Globus pallidus (tissue), 1 donor: ENCODE results near the gene SOD1.
"Not testable (repeated sequence)": the region's sequence is repeated elsewhere in the genome, so short reads cannot be mapped to it uniquely, and the experiment has no call there.

Experiments used
- DNase-seq: peaks from one replicate; pipeline ENCODE4 v3.0.0-alpha.2; 2015; ENCODE audit warnings: low spot score

The SOD1 gene

DNA sequence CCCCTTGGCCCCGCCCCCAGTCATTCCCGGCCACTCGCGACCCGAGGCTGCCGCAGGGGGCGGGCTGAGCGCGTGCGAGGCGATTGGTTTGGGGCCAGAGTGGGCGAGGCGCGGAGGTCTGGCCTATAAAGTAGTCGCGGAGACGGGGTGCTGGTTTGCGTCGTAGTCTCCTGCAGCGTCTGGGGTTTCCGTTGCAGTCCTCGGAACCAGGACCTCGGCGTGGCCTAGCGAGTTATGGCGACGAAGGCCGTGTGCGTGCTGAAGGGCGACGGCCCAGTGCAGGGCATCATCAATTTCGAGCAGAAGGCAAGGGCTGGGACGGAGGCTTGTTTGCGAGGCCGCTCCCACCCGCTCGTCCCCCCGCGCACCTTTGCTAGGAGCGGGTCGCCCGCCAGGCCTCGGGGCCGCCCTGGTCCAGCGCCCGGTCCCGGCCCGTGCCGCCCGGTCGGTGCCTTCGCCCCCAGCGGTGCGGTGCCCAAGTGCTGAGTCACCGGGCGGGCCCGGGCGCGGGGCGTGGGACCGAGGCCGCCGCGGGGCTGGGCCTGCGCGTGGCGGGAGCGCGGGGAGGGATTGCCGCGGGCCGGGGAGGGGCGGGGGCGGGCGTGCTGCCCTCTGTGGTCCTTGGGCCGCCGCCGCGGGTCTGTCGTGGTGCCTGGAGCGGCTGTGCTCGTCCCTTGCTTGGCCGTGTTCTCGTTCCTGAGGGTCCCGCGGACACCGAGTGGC is at the start of gene SOD1:
TSS of gene SOD1 (plus strand) at position 158 of the 723 bp plus-strand sequence. CDS start at position 235, 77 bp downstream.
- peak; percentile 96 for DNase-seq

DNA sequence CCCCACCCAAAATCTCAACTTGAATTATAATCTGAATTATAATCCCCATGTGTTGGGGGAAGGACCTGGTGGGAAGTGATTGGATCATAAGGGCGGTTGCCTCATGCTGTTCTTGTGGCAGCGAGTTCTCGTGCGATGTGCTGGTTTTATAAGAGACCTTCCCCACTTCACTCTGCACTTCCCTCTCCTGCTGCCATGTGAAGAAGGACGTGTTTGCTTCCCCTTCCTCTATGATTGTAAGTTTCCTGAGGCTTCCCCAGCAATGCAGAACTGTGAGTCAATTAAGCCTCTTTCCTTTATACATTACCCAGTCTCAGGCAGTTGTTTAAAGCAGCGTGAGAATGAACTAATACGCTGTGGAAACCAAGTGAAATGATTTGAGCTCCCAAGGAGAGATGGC is 48.0 kb upstream of the SOD1 start:
- no peak for DNase-seq

DNA sequence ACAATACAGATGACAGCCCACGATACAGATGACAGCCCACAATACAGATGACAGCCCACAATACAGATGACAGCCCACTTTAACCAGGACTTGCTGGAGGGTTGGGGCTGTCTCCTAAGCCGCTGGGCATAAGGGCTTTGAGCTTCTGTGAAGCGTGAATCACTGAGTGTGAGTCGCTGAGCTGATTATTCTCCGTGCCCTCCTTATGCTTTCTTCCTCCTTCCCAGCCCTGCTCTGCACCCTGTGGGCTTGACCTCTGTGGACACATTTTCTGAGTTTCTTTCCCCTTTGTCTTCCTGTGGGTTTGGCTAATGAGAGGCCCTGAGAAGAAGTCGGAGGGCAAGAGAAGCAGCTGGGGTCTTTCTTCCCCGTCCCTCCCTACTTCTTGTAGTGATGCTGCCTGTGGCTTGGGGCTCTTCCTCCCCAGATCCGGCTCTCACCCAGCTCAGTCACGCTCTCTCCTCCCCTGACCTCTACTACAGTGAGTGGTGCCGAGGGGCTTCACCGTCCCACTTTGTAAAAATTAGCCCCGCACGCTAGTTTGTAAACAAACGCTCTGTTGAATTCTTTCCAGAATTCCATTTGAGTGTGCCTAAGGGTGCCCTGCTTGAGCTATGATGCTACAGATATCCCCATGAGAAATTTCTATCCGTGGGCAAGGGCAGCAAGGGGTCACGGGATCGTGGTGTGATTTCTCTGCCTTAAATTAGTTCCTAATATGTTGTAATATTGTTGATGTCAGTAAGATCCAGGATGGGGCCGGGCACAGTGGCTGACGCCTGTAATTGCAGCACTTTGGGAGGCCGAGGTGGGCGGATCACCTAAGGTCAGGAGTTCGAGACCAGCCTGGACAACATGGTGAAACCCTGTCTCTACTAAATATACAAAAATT is 46.4 kb upstream of the SOD1 start:
- DNase-seq = no peak

DNA sequence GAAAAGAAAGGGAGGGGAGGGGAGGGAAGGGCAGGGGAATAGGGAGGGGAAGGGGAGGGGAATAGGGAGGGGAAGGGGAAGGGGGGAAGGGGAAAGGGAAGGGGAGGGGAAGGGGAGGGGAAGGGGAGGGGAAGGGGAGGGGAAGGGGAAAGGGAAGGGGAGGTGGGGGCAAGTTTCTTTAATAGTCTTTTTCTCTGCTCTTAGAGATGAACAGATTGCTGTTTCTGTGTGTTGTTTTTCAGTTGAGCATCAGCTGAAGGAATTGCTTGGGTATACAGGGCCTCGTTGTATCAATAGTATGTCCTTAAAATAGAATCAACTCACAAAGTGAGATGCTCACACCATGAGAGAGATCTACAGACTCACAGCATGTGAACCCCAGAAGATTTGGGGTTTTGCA is 44.8 kb upstream of the SOD1 start:
- no peak for DNase-seq

DNA sequence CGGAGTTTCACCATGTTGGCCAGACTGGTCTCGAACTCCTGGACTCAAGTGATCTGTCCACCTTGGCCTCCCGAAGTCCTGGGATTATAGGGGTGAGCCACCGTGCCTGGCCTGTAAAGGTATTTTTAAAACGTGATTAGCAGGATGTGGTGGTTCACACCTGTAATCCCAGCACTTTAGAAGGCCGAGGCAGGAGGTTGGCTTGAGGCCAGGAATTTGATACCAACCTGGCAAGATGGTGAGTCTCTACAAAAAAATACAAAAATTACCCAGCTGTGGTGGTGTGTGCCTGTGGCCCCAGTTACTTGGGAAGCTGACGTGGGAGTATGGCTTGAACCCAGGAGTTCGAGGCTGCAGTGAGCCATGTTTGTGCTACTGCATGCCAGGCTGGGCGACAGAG is 43.3 kb upstream of the SOD1 start:
- no peak for DNase-seq

DNA sequence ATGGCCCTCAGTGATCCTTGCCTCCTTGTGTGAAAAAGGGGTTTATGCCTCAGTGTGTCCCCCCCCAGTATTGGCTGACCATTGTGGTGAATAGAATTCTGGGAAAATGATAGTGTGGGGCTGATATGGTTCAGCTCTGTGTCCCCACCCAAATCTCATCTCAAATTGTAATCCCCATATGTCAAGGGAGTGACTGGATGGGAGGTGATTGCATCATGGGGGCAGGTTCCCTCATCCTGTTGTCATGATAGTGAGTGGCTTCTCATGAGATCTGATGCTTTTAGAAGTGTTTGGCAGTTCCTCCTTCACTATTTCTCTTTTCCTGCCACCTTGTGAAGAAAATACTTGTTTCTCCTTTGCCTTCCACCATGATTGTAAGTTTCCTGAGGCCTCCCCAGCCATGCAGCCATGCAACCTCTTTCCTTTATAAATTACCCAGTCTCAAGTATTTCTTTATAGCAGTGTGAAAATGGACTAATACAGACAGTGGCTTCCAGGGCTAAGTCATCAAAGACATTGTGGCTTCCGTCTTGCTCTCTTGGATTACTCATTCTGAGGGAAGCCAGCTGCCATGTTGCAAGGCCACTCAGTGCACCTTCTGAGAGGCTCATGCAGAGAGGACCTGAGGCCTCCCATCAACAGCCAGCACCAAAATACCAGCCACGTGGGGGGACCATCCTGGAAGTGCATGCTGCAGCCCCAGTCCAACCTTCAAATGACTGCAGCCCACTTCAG is 40.6 kb upstream of the SOD1 start:
- no peak for DNase-seq

DNA sequence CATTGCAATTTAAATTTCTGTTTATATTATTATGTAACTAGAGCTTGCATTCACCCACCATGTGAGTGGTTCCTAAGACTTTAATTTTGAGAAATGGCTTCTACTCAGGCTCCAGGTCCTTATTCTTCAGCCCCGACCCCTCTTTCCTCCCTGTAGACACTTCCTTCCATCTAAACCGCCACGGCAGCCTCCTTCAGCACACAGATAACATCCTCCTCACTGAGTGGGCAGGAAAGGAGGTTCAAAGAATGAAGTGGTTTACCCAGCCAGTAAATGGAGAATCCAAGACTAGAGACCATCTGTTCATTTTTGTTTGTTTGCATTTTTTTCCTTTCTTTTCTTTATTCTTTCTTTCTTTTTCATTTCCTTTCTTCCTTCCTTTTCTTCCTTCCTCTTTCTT is 37.1 kb upstream of the SOD1 start:
- DNase-seq = no peak

DNA sequence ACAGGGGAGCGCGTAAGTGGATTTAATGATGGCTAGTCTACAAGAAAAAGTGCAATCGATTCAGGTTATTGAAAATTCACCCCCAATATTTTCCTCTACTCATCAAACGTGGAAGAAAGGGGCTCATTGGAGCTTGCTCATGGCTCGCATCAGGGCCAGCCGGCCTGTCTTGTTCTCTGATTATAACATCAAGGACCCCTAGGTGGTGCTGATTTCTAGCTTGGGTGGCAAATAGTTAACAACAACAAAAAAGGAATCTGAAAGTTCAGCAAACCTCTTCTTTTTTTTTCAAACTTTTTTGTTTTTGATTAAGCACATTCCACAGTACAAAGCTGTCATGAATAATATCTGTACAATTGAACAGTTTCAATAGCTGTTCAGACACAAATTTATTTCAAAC is 35.8 kb upstream of the SOD1 start:
- no peak for DNase-seq

DNA sequence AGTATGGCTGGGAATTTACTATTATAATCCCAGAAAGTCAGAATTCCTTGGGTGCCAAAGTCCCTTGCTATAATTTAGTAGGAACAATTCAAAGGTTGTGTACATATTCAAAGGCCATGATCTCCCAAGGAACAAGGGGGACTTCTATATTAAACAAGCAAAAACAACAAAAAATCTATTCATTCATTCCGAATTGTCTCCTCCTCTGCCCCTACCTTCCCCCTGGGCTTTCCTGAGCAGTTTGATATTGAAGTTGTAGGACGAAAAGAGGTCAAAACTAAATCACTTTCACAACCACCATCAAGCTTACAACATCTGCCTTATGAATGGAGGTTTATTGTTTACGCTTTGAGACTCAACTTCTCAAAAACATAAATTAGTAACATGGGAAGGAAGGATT is 35.3 kb upstream of the SOD1 start:
- no peak for DNase-seq

DNA sequence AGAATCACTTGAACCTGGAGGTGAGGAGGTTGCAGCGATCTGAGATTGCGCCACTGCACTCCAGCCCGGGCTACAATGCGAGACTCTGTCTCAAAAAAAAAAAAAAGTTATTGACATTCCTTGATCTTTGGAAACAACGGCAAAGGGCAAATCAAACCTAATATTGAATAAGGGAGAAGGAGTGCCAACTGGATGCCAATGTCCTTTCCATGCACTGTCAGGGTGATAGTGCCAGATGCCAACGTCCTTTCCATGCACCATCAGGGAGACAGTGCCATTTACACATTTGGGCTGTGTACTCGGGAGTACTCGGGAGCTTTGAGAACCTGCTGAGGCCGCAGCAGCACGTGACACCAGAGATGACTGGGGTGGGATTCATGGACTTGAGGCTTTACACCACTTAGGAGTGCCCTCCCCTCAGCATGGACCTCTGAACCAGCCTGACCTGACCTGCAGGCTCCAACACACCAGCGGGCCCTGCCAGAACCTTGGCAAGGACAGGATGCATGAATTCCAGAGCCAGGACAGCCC is 34.5 kb upstream of the SOD1 start:
- no peak for DNase-seq

DNA sequence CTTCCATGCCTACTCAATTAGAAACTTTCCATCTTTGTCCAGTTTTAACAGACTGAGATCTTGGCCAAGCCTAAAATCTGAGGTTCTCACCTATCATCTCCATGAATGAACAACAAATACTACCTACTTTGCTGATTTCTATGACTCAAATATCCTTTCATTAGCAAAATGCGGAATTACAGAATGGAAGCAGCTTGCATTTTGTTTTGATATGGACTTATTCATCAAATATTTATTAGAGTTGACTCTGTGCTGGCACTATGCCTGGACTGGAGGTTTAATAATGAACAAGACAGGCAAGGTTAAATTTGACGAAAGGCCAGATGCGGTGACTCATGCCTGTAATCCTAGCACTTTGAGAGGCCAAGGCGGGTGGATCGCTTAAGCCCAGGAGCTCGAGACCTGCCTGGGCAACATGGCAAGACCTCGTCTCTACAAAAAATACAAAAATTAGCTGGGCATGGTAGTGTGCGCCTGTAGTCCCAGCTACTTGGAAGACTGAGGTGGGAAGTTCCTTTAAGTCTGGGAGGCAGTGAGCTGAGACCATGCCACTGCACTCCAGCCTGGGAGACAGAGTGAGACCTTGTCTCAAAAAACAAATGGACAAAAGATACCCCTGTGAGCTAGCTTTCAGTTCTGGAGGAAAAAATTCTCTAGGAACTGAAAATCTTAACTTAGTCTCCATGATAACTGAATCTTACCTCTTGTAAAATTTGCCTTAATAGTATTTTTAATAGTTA is 29.4 kb upstream of the SOD1 start:
- no peak for DNase-seq

DNA sequence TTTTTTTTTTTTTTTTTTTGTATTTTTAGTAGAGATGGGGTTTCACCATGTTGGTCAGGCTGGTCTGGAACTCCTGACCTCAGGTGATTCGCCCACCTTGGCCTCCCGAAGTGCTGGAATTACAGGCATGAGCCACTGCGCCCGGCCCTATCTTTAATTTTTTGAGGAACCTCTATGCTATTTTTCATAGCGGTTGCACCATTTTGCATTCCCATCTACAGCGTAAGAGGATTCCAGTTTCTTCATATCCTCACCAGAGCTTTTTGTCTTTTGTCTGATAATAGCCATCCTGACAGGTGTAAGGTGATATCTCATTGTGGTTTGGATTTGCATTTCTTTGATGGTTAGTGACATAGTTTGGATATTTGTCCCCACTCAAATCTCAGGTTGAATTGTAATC is 27.6 kb upstream of the SOD1 start:
- DNase-seq = not testable (repeated sequence)

DNA sequence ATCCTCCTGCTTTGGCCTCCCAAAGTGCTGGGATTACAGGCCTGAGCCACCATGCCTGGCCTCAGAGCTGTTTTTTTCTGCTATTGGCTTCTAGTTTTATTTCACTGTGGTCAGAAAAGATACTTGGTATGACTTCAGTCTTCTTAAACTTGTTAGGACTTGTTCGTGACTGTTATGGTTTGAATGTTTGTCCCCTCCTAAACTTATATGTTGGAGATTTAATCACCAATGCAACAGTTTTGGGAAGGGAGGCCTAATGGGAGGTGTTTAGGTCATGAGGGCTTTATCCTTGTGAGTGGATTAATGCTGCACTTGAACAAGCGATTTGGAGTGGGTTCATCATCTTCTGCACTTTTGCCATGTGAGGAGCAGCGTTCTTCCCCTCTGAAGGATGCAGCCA is 24.5 kb upstream of the SOD1 start:
- DNase-seq = no peak

DNA sequence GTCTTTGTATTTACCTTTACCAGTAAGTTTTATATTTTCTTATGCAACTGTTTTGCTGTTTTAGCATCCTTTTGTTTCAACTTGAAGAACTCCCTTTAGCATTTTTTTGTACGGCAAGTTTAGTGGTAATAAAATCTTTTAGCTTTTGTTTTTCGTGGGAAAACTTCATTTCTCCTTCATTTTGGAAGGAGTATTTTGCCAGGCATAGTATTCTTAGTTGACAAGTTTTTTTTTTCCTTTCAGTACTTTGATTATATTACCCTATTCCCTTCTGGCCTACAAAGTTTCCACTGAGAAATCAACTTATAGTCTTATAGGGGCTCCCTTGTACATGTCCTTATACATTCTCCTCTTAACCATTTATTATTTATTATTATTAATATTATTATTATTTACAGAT is 22.6 kb upstream of the SOD1 start:
- DNase-seq = no peak

DNA sequence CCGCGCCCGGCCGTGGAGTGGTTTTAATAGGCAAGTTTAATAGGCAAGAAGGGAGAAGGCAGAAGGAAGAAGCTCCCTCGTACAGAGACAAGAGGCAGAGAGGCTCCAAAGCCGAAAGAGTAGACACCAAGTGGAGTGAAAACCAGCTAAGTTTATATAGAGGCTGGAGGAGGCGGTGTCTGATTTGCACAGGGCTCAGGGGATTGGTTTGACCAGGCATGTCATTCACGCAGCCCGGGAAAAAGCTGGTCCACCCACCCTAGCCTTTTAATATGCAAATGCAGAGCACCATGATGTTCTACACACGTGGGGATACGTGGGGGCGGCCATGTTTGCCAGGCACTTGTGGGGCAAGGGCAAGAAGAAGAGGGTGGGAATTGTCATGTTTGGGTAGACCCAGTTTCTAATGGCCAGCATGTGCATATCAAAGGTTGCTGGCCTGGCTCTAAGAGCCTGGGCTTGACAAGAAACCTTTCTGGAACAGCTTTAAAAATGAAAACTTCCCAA is 18.0 kb upstream of the SOD1 start:
- no peak for DNase-seq

DNA sequence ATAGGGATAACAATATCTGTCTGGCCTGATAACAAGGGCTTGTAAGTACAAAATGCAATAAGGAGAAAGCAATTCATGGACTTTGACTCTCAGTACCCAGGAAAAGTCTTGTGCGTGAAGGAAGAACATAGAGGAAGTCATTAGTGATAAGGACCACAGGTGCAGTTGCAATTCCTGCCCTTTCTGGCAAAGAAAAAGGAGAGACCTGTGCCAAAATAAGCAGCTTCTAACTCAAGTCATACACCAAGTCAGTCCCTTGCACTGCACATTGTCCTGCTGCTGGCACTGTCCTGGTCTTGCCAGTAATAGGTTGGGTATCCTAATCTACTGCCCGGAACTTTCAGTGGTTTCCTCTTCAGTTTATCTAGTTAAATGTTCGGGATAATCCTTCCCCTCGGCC is 14.8 kb upstream of the SOD1 start:
- no peak for DNase-seq

DNA sequence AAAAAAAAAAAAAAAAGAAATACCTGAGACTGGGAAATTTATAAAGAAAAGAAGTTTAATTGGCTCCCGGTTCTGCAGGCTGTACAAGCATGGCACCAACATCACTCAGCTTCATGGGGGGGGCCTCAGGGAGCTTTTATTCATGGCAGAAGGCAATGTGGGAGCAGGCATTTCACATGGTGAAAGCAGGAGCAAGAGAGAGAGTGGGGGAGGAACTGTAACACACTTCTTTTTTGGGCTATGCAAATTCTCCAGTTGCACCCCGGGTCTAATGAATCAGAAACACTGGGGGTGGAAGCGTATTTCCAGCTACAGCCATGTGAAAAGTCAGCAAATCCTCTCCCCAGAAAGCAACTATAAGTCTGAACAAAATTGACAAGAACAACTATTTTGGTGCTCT is 11.8 kb upstream of the SOD1 start:
- DNase-seq = no peak

DNA sequence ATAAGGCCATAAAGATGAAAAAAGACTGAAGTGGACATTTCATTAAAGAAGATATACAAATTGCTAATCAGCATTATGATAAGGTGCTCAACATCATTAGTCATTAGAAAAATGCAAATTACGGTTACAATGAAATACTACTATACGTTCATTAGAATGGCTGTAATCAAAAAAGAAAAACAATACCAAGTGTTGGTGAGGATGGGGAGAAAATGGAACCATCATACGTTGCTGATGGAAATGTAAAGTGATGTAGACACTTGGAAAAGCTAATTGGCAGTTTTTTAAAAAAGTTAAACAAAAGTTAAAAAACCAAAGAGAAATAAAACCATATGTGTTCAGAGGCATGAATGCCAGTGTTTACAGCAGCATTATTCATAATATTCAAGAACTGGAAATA is 8.6 kb upstream of the SOD1 start:
- DNase-seq = no peak

DNA sequence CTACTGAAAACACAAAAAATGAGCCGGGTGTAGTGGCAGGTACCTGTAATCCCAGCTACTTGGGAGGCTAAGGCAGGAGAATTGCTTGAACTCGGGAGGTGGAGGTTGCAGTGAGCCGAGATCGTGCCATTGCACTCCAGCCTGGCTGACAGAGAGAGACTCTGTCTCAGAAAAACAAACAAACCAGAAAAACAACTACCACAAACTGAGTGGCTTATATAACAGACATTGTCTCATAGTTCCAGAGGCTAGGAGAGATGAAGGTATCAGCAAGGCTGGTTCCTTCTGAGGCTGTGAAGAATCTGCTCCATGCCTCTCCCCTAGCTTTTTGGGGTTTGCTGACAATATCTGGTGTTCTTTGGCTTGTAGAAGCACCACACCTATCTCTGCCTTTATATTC is 8.0 kb upstream of the SOD1 start:
- not testable (repeated sequence) for DNase-seq

DNA sequence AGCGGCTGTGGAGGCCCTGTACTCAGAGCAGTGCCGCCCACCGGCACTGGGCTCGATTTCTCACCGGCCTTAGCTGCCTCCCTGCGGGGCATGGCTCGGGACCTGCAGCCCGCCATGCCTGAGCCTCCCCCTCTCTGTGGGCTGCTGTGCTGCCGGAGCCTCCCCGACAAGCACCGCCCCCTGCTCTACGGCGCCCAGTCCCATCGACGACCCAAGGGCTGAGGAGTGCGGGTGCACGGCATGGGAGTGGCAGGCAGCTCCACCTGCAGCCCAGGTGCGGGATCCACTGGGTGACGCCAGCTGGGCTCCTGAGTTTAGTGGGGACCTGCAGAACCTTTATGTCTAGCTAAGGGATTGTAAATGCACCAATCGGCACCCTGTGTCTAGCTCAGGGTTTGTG is 5.2 kb upstream of the SOD1 start:
- no peak for DNase-seq

DNA sequence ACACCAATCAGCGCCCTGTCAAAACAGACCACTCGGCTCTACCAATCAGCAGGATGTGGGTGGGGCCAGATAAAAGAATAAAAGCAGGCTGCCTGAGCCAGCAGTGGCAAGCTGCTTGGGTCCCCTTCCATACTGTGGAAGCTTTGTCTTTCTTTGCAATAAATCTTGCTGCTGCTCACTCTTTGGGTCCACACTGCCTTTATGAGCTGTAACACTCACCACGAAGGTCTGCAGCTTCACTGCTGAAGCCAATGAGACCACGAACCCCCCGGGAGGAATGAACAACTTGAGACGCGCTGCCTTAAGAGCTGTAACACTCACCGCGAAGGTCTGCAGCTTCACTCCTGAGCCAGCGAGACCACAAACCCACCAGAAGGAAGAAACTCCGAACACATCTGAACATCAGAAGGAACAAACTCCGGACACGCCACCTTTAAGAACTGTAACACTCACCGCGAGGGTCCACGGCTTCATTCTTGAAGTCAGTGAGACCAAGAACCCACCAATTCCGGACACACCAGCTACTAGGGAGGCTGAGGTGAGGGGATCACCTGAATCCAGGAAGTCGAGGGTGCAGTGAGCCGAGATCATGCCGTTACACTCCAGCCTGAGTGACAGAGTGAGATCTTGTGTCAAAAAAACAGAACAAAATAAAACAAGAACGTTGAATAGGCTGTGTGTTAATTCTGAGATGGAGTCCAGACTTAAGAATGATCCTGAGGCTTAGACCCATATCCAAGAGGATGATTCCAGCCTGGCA is 4.5 kb upstream of the SOD1 start:
- DNase-seq = not testable (repeated sequence)
